HepG2 (cell line): ENCODE results near the gene PRR29. TPM values are rescaled to one million over a fixed set of nuclear protein-coding genes. Genes with fewer than 3 reads are reported as not detected.

Experiments used
- CREM ChIP-seq, 2 experiments: sonication (generic) in 1 of 2; formaldehyde crosslinking in 1 of 2; IDR thresholded peaks; 2 replicates each; pipeline versions ENCODE4 v1.4.0 to v1.6.1; 2016 to 2020; ENCODE audit warnings: antibody characterized with exemption in 1 of 2, mild to moderate bottlenecking in 1 of 2, missing genetic modification reagents in 1 of 2
- FOXK1 ChIP-seq: sonication (generic); formaldehyde crosslinking; IDR thresholded peaks from 2 replicates; pipeline ENCODE4 v1.4.0; 2020; ENCODE audit warnings: low read depth, missing genetic modification reagents, borderline replicate concordance
- GABPB1 ChIP-seq: IDR thresholded peaks from 2 replicates; pipeline ENCODE4 v1.6.1; 2016; ENCODE audit warnings: mild to moderate bottlenecking, missing genetic modification reagents, moderate library complexity, missing compliant biosample characterization
- GFI1 ChIP-seq: sonication (generic); formaldehyde crosslinking; IDR thresholded peaks from 2 replicates; pipeline ENCODE4 v1.5.0; 2020; ENCODE audit warnings: missing genetic modification reagents, mild to moderate bottlenecking, borderline replicate concordance
- KAT2B ChIP-seq: fragments of 150-350 bp; IDR thresholded peaks from 2 replicates; pipeline ENCODE4 v1.6.1; 2014; ENCODE audit warnings: low read depth, low read length, borderline replicate concordance
- ZNF235 ChIP-seq: sonication (generic); formaldehyde crosslinking; IDR thresholded peaks from 2 replicates; pipeline ENCODE4 v1.8.1; 2023; ENCODE audit warnings: mild to moderate bottlenecking, missing genetic modification reagents, borderline replicate concordance
- ZNF263 ChIP-seq: sonication (generic); formaldehyde crosslinking; IDR thresholded peaks from 2 replicates; pipeline ENCODE4 v1.4.0; 2020; ENCODE audit warnings: missing genetic modification reagents
- polyA plus RNA-seq, 8 experiments: library from polyadenylated mRNA; depleted of rRNA in 3 of 8; stranded (reverse) in 7 of 8; unstranded in 1 of 8; fragments of >200 nt; fragmentation: Illumina TruSeq in 4 of 8; extraction: Trizol in 4 of 8; gene quantifications; 2 replicates each; pipeline versions ENCODE4 v1.2.1 to v1.2.3, GENCODE V29; 2011 to 2016; ENCODE audit warnings: low read depth in 4 of 8, missing spikeins in 1 of 8, mixed read lengths in 1 of 8; ENCODE audit not compliant: insufficient read depth in 1 of 8
- total RNA-seq, 5 experiments: library from RNA; depleted of rRNA; stranded (reverse); fragments of >200 nt; fragmentation: Illumina TruSeq; extraction: Trizol; gene quantifications; 2 replicates each; pipeline ENCODE4 v1.2.3, GENCODE V29; 2016; ENCODE audit warnings: low read depth in 1 of 5
- TF ChIP-seq, protein P1 (sequence below): sonication (generic); formaldehyde crosslinking; IDR thresholded peaks from 2 replicates; pipeline ENCODE4 v1.9.0; 2021; ENCODE audit warnings: missing genetic modification reagents, borderline replicate concordance
- TF ChIP-seq, protein P2 (sequence below): sonication (generic); formaldehyde crosslinking; IDR thresholded peaks from 2 replicates; pipeline ENCODE4 v1.5.0; 2020; ENCODE audit warnings: mild to moderate bottlenecking, missing genetic modification reagents, borderline replicate concordance
- TF ChIP-seq, protein P3 (sequence below): sonication (generic); formaldehyde crosslinking; IDR thresholded peaks from 2 replicates; pipeline ENCODE4 v1.8.1; 2023; ENCODE audit warnings: mild to moderate bottlenecking, missing genetic modification reagents
- TF ChIP-seq, protein P4 (sequence below): sonication (generic); formaldehyde crosslinking; IDR thresholded peaks from 2 replicates; pipeline ENCODE4 v1.4.0; 2020; ENCODE audit warnings: missing genetic modification reagents, mild to moderate bottlenecking, borderline replicate concordance
- TF ChIP-seq, protein P5 (sequence below): sonication (generic); formaldehyde crosslinking; conservative IDR thresholded peaks from 2 replicates; pipeline ENCODE4 v1.8.0; 2022; ENCODE audit warnings: missing genetic modification reagents
- TF ChIP-seq, protein P6 (sequence below): sonication (generic); formaldehyde crosslinking; IDR thresholded peaks from 2 replicates; pipeline ENCODE4 v1.8.1; 2023; ENCODE audit warnings: mild to moderate bottlenecking, inconsistent platforms, moderate library complexity, missing genetic modification reagents, borderline replicate concordance

PRR29 gene
- total and polyA plus RNA-seq, 2 of the 13 experiments (the other 11 are each of a cell fraction or from before 2014, with no cell fraction given), result 0.07 to 0.20 TPM

DNA sequence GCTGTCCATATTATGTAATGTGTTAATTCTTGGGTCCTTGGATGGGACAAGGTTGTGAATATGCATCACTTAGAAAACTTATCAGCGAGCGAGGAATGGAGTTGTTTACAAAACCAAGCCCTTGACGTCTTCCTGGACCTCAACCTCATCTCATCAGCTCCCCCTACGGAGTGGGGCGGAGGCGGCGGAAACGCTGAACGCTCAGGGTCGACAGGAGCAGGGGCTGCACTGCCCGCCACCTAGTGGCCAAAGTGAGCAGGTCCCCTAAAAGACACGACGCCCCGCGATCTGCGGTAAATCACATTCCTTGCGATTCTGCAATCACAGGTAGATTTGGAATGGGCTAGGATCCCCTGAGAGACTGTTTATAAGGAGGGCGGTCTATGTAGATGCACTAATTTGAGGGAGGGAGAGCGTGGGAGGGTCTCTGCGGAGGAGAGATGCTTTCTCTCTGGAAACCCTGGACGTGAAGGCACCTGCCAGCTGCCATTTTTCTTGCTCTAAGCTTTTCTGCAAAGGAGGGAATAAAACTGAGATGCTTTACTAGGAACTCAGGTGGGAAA, 27.7 kb downstream of the PRR29 start (continued):
- TF ChIP-seq KAT2B (no peak), GABPB1 (CRISPR knock-in tag) (peak; percentile 76), CREM (IDR thresholded peaks at IDR 0.05) (peak; percentile 28; the same call in 1 of the 2 replicates), CREM (CRISPR knock-in tag; IDR thresholded peaks at IDR 0.05) (no peak), GFI1 (CRISPR knock-in tag) (no peak; the same call in 1 of the 2 replicates), ZNF263 (CRISPR knock-in tag) (peak; percentile 49; the same call in 1 of the 2 replicates), FOXK1 (CRISPR knock-in tag) (peak; percentile 56; the same call in 1 of the 2 replicates), ZNF235 (CRISPR knock-in tag) (no peak)
- TF ChIP-seq, protein P1, sequence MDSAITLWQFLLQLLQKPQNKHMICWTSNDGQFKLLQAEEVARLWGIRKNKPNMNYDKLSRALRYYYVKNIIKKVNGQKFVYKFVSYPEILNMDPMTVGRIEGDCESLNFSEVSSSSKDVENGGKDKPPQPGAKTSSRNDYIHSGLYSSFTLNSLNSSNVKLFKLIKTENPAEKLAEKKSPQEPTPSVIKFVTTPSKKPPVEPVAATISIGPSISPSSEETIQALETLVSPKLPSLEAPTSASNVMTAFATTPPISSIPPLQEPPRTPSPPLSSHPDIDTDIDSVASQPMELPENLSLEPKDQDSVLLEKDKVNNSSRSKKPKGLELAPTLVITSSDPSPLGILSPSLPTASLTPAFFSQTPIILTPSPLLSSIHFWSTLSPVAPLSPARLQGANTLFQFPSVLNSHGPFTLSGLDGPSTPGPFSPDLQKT (CRISPR knock-in tag), result no peak
- TF ChIP-seq, protein P2, sequence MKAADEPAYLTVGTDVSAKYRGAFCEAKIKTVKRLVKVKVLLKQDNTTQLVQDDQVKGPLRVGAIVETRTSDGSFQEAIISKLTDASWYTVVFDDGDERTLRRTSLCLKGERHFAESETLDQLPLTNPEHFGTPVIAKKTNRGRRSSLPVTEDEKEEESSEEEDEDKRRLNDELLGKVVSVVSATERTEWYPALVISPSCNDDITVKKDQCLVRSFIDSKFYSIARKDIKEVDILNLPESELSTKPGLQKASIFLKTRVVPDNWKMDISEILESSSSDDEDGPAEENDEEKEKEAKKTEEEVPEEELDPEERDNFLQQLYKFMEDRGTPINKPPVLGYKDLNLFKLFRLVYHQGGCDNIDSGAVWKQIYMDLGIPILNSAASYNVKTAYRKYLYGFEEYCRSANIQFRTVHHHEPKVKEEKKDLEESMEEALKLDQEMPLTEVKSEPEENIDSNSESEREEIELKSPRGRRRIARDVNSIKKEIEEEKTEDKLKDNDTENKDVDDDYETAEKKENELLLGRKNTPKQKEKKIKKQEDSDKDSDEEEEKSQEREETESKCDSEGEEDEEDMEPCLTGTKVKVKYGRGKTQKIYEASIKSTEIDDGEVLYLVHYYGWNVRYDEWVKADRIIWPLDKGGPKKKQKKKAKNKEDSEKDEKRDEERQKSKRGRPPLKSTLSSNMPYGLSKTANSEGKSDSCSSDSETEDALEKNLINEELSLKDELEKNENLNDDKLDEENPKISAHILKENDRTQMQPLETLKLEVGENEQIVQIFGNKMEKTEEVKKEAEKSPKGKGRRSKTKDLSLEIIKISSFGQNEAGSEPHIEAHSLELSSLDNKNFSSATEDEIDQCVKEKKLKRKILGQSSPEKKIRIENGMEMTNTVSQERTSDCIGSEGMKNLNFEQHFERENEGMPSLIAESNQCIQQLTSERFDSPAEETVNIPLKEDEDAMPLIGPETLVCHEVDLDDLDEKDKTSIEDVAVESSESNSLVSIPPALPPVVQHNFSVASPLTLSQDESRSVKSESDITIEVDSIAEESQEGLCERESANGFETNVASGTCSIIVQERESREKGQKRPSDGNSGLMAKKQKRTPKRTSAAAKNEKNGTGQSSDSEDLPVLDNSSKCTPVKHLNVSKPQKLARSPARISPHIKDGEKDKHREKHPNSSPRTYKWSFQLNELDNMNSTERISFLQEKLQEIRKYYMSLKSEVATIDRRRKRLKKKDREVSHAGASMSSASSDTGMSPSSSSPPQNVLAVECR (CRISPR knock-in tag), result peak; percentile 29; the same call in 1 of the 2 replicates
- TF ChIP-seq, protein P3, sequence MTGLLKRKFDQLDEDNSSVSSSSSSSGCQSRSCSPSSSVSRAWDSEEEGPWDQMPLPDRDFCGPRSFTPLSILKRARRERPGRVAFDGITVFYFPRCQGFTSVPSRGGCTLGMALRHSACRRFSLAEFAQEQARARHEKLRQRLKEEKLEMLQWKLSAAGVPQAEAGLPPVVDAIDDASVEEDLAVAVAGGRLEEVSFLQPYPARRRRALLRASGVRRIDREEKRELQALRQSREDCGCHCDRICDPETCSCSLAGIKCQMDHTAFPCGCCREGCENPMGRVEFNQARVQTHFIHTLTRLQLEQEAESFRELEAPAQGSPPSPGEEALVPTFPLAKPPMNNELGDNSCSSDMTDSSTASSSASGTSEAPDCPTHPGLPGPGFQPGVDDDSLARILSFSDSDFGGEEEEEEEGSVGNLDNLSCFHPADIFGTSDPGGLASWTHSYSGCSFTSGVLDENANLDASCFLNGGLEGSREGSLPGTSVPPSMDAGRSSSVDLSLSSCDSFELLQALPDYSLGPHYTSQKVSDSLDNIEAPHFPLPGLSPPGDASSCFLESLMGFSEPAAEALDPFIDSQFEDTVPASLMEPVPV (CRISPR knock-in tag), result peak; percentile 40; the same call in 1 of the 2 replicates
- TF ChIP-seq, protein P4, sequence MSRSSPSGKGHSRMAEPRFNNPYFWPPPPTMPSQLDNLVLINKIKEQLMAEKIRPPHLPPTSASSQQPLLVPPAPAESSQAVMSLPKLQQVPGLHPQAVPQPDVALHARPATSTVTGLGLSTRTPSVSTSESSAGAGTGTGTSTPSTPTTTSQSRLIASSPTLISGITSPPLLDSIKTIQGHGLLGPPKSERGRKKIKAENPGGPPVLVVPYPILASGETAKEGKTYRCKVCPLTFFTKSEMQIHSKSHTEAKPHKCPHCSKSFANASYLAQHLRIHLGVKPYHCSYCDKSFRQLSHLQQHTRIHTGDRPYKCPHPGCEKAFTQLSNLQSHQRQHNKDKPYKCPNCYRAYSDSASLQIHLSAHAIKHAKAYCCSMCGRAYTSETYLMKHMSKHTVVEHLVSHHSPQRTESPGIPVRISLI (CRISPR knock-in tag), result no peak
- TF ChIP-seq, protein P5, sequence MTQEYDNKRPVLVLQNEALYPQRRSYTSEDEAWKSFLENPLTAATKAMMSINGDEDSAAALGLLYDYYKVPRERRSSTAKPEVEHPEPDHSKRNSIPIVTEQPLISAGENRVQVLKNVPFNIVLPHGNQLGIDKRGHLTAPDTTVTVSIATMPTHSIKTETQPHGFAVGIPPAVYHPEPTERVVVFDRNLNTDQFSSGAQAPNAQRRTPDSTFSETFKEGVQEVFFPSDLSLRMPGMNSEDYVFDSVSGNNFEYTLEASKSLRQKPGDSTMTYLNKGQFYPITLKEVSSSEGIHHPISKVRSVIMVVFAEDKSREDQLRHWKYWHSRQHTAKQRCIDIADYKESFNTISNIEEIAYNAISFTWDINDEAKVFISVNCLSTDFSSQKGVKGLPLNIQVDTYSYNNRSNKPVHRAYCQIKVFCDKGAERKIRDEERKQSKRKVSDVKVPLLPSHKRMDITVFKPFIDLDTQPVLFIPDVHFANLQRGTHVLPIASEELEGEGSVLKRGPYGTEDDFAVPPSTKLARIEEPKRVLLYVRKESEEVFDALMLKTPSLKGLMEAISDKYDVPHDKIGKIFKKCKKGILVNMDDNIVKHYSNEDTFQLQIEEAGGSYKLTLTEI, result no peak
- TF ChIP-seq, protein P6, sequence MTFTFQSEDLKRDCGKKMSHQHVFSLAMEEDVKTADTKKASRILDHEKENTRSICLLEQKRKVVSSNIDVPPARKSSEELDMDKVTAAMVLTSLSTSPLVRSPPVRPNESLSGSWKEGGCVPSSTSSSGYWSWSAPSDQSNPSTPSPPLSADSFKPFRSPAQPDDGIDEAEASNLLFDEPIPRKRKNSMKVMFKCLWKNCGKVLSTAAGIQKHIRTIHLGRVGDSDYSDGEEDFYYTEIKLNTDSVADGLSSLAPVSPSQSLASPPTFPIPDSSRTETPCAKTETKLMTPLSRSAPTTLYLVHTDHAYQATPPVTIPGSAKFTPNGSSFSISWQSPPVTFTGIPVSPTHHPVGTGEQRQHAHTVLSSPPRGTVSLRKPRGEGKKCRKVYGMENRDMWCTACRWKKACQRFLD, result no peak
